HEK293 (cell line): Measurements from ENCODE around the gene AFDN.

ENCODE experiments used
- CTCF ChIA-PET: fragments of 350-600 bp; formaldehyde crosslinking; extraction: SDS; loops from one replicate; lab custom pipeline; 2021; ENCODE audit warnings: antibody characterized with exemption; lab: Yijun Ruan, JAX
- POLR2A ChIA-PET: fragments of 300-600 bp; formaldehyde crosslinking; extraction: SDS; loops from one replicate; lab custom pipeline; 2020; ENCODE audit warnings: antibody characterized with exemption, inconsistent platforms; lab: Yijun Ruan, JAX
- H3K27ac ChIP-seq: fragments of 200-500 bp; sonication (Bioruptor generic); 2 replicates; pipeline ENCODE4 v1.5.1; 2014; ENCODE audit warnings: low read depth, low read length, control low read depth, inconsistent platforms; ENCODE audit errors: extremely low read depth
- H3K36me3 ChIP-seq, 2 experiments: fragments of 200-500 bp in 1 of 2; sonication (Bioruptor generic) in 1 of 2; 1 replicate in 1 of 2; 2 replicates in 1 of 2; pipeline ENCODE4 v1.5.1; 2014 to 2017; ENCODE audit warnings: inconsistent platforms in 2 of 2, low read length in 2 of 2; ENCODE audit not compliant: control insufficient read depth in 2 of 2, insufficient read depth in 1 of 2
- H3K4me1 ChIP-seq: fragments of 200-500 bp; sonication (Bioruptor generic); 2 replicates; pipeline ENCODE4 v1.5.1; 2014; ENCODE audit warnings: mild to moderate bottlenecking, low read length, inconsistent platforms; ENCODE audit not compliant: control insufficient read depth, insufficient read depth
- H3K4me3 ChIP-seq: 2 replicates; pipeline ENCODE4 v1.5.1; 2011; ENCODE audit warnings: low read depth, mild to moderate bottlenecking, control low read depth, low read length, moderate library complexity
- H3K9me3 ChIP-seq: fragments of 200-500 bp; sonication (Bioruptor generic); 2 replicates; pipeline ENCODE4 v1.5.1; 2014; ENCODE audit warnings: low read depth, low read length, inconsistent platforms; ENCODE audit not compliant: control insufficient read depth, insufficient read depth
- AEBP2 ChIP-seq: fragments of 450-650 bp; formaldehyde crosslinking; IDR thresholded peaks from 2 replicates; pipeline ENCODE4 v1.5.1; 2016; ENCODE audit warnings: missing biosample characterization, missing genetic modification characterization, borderline replicate concordance
- GLIS2 ChIP-seq: fragments of 450-650 bp; formaldehyde crosslinking; IDR thresholded peaks from 2 replicates; pipeline ENCODE4 v1.5.1; 2016; ENCODE audit warnings: missing biosample characterization, missing genetic modification characterization
- HOXA7 ChIP-seq: sonication (generic); formaldehyde crosslinking; IDR thresholded peaks from 2 replicates; pipeline ENCODE4 v1.8.1; 2022; ENCODE audit warnings: missing genetic modification reagents, borderline replicate concordance
- IKZF3 ChIP-seq: fragments of 450-650 bp; IDR thresholded peaks from 2 replicates; pipeline ENCODE4 v1.5.0; 2018; ENCODE audit warnings: missing biosample characterization, mild to moderate bottlenecking, missing genetic modification characterization, moderate library complexity
- PBX3 ChIP-seq: sonication (generic); formaldehyde crosslinking; IDR thresholded peaks from 2 replicates; pipeline ENCODE4 v1.8.1; 2022; ENCODE audit warnings: mild to moderate bottlenecking, moderate library complexity, missing genetic modification reagents
- SALL2 ChIP-seq: fragments of 450-650 bp; formaldehyde crosslinking; IDR thresholded peaks from 2 replicates; pipeline ENCODE4 v1.5.0; 2017; ENCODE audit warnings: missing biosample characterization, mild to moderate bottlenecking, missing genetic modification characterization, borderline replicate concordance
- TSHZ1 ChIP-seq: fragments of 450-650 bp; formaldehyde crosslinking; IDR thresholded peaks from 2 replicates; pipeline ENCODE4 v1.5.1; 2016; ENCODE audit warnings: missing biosample characterization, missing genetic modification characterization, borderline replicate concordance
- WT1 ChIP-seq: fragments of 450-650 bp; formaldehyde crosslinking; IDR thresholded peaks from 2 replicates; pipeline ENCODE4 v1.5.1; 2016; ENCODE audit warnings: missing biosample characterization, missing genetic modification characterization
- ZBTB21 ChIP-seq: fragments of 450-650 bp; formaldehyde crosslinking; IDR thresholded peaks from 2 replicates; pipeline ENCODE4 v1.5.1; 2017; ENCODE audit warnings: missing biosample characterization, missing genetic modification characterization
- ZBTB6 ChIP-seq: fragments of 450-650 bp; formaldehyde crosslinking; IDR thresholded peaks from 2 replicates; pipeline ENCODE4 v1.5.1; 2017; ENCODE audit warnings: missing biosample characterization, missing genetic modification characterization
- ZEB2 ChIP-seq: fragments of 450-650 bp; formaldehyde crosslinking; IDR thresholded peaks from 2 replicates; pipeline ENCODE4 v1.5.1; 2016; ENCODE audit warnings: missing biosample characterization, missing genetic modification characterization
- ZIC2 ChIP-seq: fragments of 450-650 bp; formaldehyde crosslinking; IDR thresholded peaks from 2 replicates; pipeline ENCODE4 v1.5.1; 2016; ENCODE audit warnings: missing biosample characterization, missing genetic modification characterization
- ZNF132 ChIP-seq: fragments of 450-650 bp; formaldehyde crosslinking; IDR thresholded peaks from 2 replicates; pipeline ENCODE4 v1.5.1; 2017; ENCODE audit warnings: missing biosample characterization, missing genetic modification characterization, borderline replicate concordance
- ZNF157 ChIP-seq: fragments of 450-650 bp; formaldehyde crosslinking; IDR thresholded peaks from 2 replicates; pipeline ENCODE4 v1.5.1; 2016; ENCODE audit warnings: missing biosample characterization, missing genetic modification characterization
- ZNF24 ChIP-seq: fragments of 450-650 bp; formaldehyde crosslinking; IDR thresholded peaks from 2 replicates; pipeline ENCODE4 v1.5.1; 2016; ENCODE audit warnings: missing biosample characterization, missing genetic modification characterization
- ZNF280C ChIP-seq: fragments of 450-650 bp; formaldehyde crosslinking; IDR thresholded peaks from 2 replicates; pipeline ENCODE4 v1.5.1; 2016; ENCODE audit warnings: missing biosample characterization, missing genetic modification characterization
- ZNF350 ChIP-seq: fragments of 450-650 bp; formaldehyde crosslinking; IDR thresholded peaks from 2 replicates; pipeline ENCODE4 v1.5.0; 2017; ENCODE audit warnings: missing biosample characterization, mild to moderate bottlenecking, missing genetic modification characterization
- ZNF416 ChIP-seq: fragments of 450-650 bp; formaldehyde crosslinking; IDR thresholded peaks from 2 replicates; pipeline ENCODE4 v1.5.1; 2016; ENCODE audit warnings: missing biosample characterization, missing genetic modification characterization
- ZNF707 ChIP-seq: fragments of 450-650 bp; formaldehyde crosslinking; IDR thresholded peaks from 2 replicates; pipeline ENCODE4 v1.5.1; 2016; ENCODE audit warnings: missing biosample characterization, missing genetic modification characterization
- ZNF843 ChIP-seq: fragments of 450-650 bp; formaldehyde crosslinking; IDR thresholded peaks from 2 replicates; pipeline ENCODE4 v1.5.1; 2016; ENCODE audit warnings: missing biosample characterization, missing genetic modification characterization

The AFDN gene

GRCh38 chr6:167984876-167985604 lies 158.3 kb downstream of the AFDN start (continued):
- TF ChIP-seq HOXA7 (CRISPR knock-in tag) (no peak), SALL2 (tag by site-specific recombination) (no peak), ZNF24 (tag by site-specific recombination) (no peak), ZNF350 (tag by site-specific recombination) (no peak)

- ChIA-PET CTCF (interaction anchor here (0.6 kb wide), 1 partner anchor 78 kb away, joined by 3 read pairs; no protein-coding TSS in a partner anchor), POLR2A (no interaction called here)
- no peak overlapping the region for H3K27ac ChIP-seq
- H3K4me1 ChIP-seq = no peaks in the 10 kb centered on the region
- TF ChIP-seq ZNF707 (tag by site-specific recombination) (no peak), SALL2 (tag by site-specific recombination) (no peak), GLIS2 (tag by site-specific recombination) (no peak), PBX3 (CRISPR knock-in tag) (no peak)
- no peaks in the 10 kb centered on the region for H3K36me3 ChIP-seq
- no peak overlapping the region for H3K4me3 ChIP-seq
- H3K9me3 ChIP-seq = no peaks in the 10 kb centered on the region
Observed at GRCh38 chr6:167985911-167986595, 159.3 kb downstream of the AFDN start.

- no peaks in the 10 kb centered on the region for H3K4me1 ChIP-seq
- H3K4me3 ChIP-seq = no peak overlapping the region
- POLR2A ChIA-PET = no interaction called here
- H3K27ac ChIP-seq = no peak overlapping the region
- H3K36me3 ChIP-seq = no peaks in the 10 kb centered on the region
- H3K9me3 ChIP-seq = no peaks in the 10 kb centered on the region
- CTCF ChIA-PET = interaction anchor here (1.1 kb wide), 1 partner anchor 20 kb away, joined by 4 read pairs; no protein-coding TSS in a partner anchor
- TF ChIP-seq ZNF157 (tag by site-specific recombination) (no peak), ZEB2 (tag by site-specific recombination) (no peak), ZBTB6 (tag by site-specific recombination) (no peak), WT1 (tag by site-specific recombination) (no peak), ZNF843 (tag by site-specific recombination) (no peak), ZNF416 (tag by site-specific recombination) (no peak), ZIC2 (tag by site-specific recombination) (no peak), ZNF132 (tag by site-specific recombination) (no peak), ZNF280C (tag by site-specific recombination) (no peak), AEBP2 (tag by site-specific recombination) (no peak), ZBTB21 (no peak), IKZF3 (tag by site-specific recombination) (no peak), TSHZ1 (no peak)
Observed at GRCh38 chr6:167987396-167988153, 160.9 kb downstream of the AFDN start.
